VCaP (cell line): ENCODE data around the gene PTRHD1.
A peak's percentile ranks its signal among the peaks of the same experiment; 100 is the strongest.

Experiments used
- H3K27ac ChIP-seq: fragments of 450-650 bp; 2 replicates; pipeline ENCODE4 v1.5.1; 2017
- CTCF ChIP-seq: fragments of 450-650 bp; conservative IDR thresholded peaks from 2 replicates; pipeline ENCODE4 v1.5.1; 2017; ENCODE audit warnings: mild to moderate bottlenecking, moderate library complexity

PTRHD1 gene

GRCh38 chr2:24793761-24794435 lies 707 bp upstream of the PTRHD1 start:
- H3K27ac ChIP-seq = peak overlapping the region; percentile 99
- TF ChIP-seq CTCF = no peak

GRCh38 chr2:24792542-24792873 lies 683 bp downstream of the PTRHD1 start:
- H3K27ac ChIP-seq = peak overlapping the region; percentile 99
- no peak for TF ChIP-seq CTCF

- peak overlapping the region; percentile 99 for H3K27ac ChIP-seq
- no peak for TF ChIP-seq CTCF
These were observed 1.7 kb downstream of the PTRHD1 start for GRCh38 chr2:24791452-24791851.

GRCh38 chr2:24788816-24789215 lies 4.4 kb downstream of the PTRHD1 start:
- H3K27ac ChIP-seq = no peak overlapping the region
- no peak for TF ChIP-seq CTCF

- no peak for TF ChIP-seq CTCF
- H3K27ac ChIP-seq = no peak overlapping the region
These were observed 5.7 kb downstream of the PTRHD1 start for GRCh38 chr2:24787532-24787931.

- TF ChIP-seq CTCF = no peak
- H3K27ac ChIP-seq = no peak overlapping the region
These were observed 7.4 kb downstream of the PTRHD1 start for GRCh38 chr2:24785671-24786321.

- TF ChIP-seq CTCF = no peak
- H3K27ac ChIP-seq = no peak overlapping the region
These were observed 9.6 kb downstream of the PTRHD1 start for GRCh38 chr2:24783641-24784040.
